Mucosa of descending colon (tissue), 3 donors: Measurements from ENCODE around the gene CORO7. TPM values are rescaled to one million over a fixed set of nuclear protein-coding genes. Genes with fewer than 3 reads are reported as not detected.
A peak's percentile ranks its signal among the peaks of the same experiment; 100 is the strongest.

Experiments
- ATAC-seq: fragments of 200-7000 bp; cut with Tn5 transposase; one replicate; pipeline ENCODE4 v1.9.1; 2020; ENCODE audit warnings: mild to moderate bottlenecking, moderate library complexity
- DNase-seq, 3 donors: peaks; one replicate each; pipeline ENCODE4 v3.0.0-alpha.2; 2020
- H3K36me3 ChIP-seq: fragments of 200-600 bp; one replicate; pipeline ENCODE4 v1.8.0; 2021; ENCODE audit warnings: low read depth, mild to moderate bottlenecking
- H3K4me1 ChIP-seq: fragments of 200-600 bp; one replicate; pipeline ENCODE4 v1.8.0; 2021; ENCODE audit warnings: low read depth, mild to moderate bottlenecking
- H3K4me3 ChIP-seq: fragments of 200-600 bp; one replicate; pipeline ENCODE4 v1.8.0; 2021; ENCODE audit warnings: mild to moderate bottlenecking
- H3K9me3 ChIP-seq: fragments of 200-600 bp; one replicate; pipeline ENCODE4 v1.8.0; 2021; ENCODE audit warnings: mild to moderate bottlenecking
- intact Hi-C, 2 donors: fragments of 100-400 bp; cut with DNase I in 1 of 2; cut with micrococcal nuclease in 1 of 2; formaldehyde crosslinking; loops; one replicate each; pipeline versions ENCODE4 v1.11.0 to v1.11.1; 2022; cut with DNase I, micrococcal nuclease
- total RNA-seq, 3 donors: library from RNA; stranded (reverse); fragmentation: NEBNext Ultra II Directional in 2 of 3; extraction: Animal tissue kit (Norgen Biotek cat#: 25700) in 2 of 3; gene quantifications; one replicate each; pipeline versions ENCODE4 v1.2.1 to v1.2.4, GENCODE V29; 2021 to 2023
- TF ChIP-seq, protein P1 (sequence below): fragments of 200-600 bp; IDR thresholded peaks from one replicate; pipeline ENCODE4 v1.8.0; 2022; ENCODE audit warnings: antibody characterized with exemption, mild to moderate bottlenecking
- donor health status: DM: no; HTN: no; CAD: no; lungs with moderate emphysema.
- donor health status: DM: no; HTN: no; CAD: no.
- donor health status: DM: no; HTN: yes; CAD: no.

Gene CORO7
- total RNA-seq, 3 donors from 2014 or later: 40.0 to 61.2 (median 49.1) TPM

DNA sequence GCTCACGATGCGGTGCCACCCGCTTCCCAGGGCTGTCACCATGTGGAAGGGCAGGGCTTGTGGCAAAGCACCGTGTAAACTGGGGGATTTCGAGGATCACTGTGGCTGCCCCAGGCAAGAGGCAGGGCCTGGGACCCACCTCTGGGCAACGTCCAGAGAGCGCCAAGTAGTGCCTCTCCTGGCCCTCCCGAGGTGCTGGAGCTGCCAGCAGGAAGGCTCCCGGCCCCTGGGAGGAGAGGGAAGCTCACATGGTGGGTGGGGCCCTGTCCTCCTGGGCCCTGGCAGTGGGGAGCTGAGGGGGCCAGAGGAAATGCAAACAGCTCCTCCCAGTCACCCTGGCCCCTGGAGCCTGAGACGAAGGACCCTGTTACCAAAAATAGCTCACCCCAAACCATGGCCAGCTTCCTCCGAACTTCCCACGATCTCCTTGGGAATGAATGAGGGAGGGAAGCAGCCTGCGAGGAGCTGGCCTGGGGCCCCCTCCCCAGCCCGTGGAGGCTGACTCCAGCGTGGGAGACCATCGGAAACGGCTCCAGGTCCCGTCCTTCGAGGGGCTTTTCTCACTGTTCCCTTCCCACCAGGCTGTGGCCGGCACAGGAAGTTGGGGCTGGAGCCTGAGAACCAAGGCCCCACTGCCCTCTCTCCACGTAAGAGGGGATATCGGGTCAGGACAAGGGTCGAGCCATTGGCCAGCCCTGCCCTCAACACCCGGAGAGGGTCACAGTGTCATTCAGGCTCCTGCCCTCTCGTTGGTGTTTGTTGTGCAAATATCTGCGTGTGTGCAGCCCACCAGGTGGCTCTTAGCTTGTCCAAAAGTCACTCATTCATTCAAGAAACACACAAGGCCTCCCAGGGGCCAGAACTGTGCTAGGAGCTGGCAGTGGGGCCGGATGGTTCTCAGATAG is 27.1 kb downstream of the CORO7 start:
- TF ChIP-seq, protein P1, sequence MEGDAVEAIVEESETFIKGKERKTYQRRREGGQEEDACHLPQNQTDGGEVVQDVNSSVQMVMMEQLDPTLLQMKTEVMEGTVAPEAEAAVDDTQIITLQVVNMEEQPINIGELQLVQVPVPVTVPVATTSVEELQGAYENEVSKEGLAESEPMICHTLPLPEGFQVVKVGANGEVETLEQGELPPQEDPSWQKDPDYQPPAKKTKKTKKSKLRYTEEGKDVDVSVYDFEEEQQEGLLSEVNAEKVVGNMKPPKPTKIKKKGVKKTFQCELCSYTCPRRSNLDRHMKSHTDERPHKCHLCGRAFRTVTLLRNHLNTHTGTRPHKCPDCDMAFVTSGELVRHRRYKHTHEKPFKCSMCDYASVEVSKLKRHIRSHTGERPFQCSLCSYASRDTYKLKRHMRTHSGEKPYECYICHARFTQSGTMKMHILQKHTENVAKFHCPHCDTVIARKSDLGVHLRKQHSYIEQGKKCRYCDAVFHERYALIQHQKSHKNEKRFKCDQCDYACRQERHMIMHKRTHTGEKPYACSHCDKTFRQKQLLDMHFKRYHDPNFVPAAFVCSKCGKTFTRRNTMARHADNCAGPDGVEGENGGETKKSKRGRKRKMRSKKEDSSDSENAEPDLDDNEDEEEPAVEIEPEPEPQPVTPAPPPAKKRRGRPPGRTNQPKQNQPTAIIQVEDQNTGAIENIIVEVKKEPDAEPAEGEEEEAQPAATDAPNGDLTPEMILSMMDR: no peak
- Histone ChIP-seq H3K4me1 (no peaks in the 10 kb centered on the region), H3K4me3 (no peak overlapping the region), H3K9me3 (no peaks in the 10 kb centered on the region), H3K36me3 (no peaks in the 10 kb centered on the region)
- intact Hi-C loops: no loop called here
- DNase-seq (no peak), ATAC-seq (no peak)

DNA sequence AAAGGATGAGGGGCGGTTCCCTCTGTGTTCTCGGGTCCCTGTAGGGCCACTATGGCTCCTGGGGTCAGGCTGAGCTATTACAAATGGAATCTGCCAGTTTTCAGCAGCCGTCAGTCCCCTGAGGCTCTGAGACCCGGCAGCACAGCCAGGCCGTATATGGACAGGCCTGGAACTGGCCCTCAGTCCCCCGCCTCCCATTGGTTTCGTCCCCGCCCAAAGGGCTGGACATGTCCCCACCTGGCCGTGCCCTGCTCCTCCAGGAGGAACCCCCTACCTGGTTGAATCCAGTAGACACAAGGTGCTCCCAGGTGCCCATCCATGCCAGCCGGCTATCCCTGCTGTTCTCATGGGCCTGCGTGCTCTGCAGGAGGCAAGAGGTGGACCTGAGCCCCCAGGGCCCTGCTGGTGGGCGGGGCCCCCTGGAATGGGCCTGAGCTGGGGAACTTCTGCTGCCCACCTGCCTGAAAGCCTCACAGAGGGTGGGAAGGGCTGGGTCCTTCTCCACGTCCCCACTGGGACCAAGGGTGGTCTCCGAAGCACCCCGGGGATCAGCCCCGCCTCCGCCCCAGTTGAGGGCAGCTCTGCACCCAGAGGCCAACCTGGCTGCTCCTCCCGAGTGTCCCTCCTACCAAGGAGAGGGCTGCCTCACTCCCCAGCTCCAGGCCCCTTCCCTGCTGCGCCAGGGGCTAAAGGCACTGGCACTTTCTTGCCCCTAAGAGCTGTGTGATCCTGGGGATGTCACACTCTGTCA is 27.9 kb downstream of the CORO7 start:
- DNase-seq: no peak
- no peak for ATAC-seq
- Histone ChIP-seq H3K9me3 (no peaks in the 10 kb centered on the region), H3K4me1 (no peaks in the 10 kb centered on the region), H3K4me3 (no peak overlapping the region), H3K36me3 (no peaks in the 10 kb centered on the region)
- TF ChIP-seq, protein P1: no peak
- intact Hi-C loops: no loop called here

DNA sequence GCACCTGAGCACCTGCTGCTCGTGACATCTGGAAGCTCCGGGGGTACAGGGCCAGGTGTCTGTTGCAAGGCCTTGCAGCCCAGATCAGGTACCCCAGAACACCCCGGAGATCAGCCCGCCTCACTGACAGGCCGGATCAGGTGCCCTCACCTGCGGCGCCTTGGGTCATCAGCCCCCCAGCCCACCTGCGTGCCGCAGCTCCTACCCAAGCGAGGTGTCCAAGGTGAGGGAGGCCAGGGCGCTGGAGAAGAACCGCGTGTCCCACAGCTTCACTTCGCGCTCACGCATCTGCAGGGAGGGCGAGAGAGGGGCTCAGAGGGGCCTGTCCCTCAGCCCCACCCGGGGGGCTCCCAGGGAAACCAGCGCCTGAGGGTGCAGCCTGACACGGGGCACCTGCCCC is 28.6 kb downstream of the CORO7 start:
- intact Hi-C loops: no loop called here
- no peak overlapping the region for H3K4me3 ChIP-seq
- no peaks in the 10 kb centered on the region for H3K36me3 ChIP-seq
- H3K9me3 ChIP-seq: no peaks in the 10 kb centered on the region
- no peak for DNase-seq
- TF ChIP-seq, protein P1: no peak
- H3K4me1 ChIP-seq: no peaks in the 10 kb centered on the region
- ATAC-seq: no peak

DNA sequence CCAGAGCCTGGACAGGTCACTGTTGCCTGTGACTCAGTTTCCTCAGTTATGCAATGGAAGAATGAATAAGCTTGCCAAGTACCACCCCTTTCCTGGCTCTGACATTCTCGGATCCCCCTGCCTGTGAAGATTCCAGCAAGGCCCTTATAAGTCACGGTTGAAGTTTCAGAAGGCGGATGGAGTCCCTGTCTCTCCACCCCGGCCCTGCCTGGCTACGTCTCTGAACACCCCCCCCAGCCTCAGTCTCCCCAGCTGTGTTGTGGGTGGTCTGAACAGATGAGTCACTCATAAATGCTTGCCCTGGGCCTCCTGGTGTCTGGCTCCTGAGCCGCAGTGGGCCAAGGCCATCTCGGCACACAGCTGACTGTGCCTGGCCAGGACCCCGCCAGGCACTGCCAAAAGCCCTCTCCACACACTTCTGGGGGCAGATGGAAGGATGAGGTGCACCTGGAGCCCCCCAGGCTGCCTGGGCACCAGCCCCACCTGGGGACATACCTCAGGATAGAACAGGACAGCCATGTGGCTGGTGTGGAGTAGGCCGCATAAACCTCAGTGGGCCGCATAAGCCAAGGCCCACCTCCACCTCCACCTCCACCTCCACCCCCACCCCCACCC is 29.3 kb downstream of the CORO7 start:
- no peaks in the 10 kb centered on the region for H3K9me3 ChIP-seq
- intact Hi-C loops: no loop called here
- TF ChIP-seq, protein P1: no peak
- no peak for ATAC-seq
- H3K4me3 ChIP-seq: no peak overlapping the region
- no peaks in the 10 kb centered on the region for H3K36me3 ChIP-seq
- H3K4me1 ChIP-seq: no peaks in the 10 kb centered on the region
- DNase-seq: no peak

DNA sequence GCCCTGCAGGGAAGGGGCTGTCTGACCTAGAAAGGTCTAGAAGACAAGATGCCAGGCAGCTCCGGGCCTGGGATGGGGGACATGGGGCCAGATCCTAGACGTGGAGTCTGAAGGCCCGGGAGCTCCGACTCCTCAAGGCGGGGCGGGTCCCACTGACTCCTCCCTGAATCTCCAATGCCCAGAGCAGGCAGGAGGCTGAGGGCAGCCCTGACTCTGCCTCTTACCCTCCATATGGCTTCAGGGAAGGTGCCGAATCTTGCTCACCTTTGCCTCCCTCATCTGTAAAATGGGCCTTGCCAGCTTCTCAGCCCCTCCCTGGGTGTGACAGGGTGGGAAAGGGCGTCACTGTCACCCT is 30.0 kb downstream of the CORO7 start:
- Histone ChIP-seq H3K36me3 (no peaks in the 10 kb centered on the region), H3K9me3 (no peaks in the 10 kb centered on the region), H3K4me1 (no peaks in the 10 kb centered on the region), H3K4me3 (no peak overlapping the region)
- ATAC-seq (peak; percentile 16), DNase-seq (peak in 1 of 3 donors; percentile 55)
- intact Hi-C loops: no loop called here
- TF ChIP-seq, protein P1: no peak
